Measurements from ENCODE around the gene DNAJA1. TPM values are rescaled to one million over a fixed set of nuclear protein-coding genes. Genes with fewer than 3 reads are reported as not detected.
"Not testable (repeated sequence)": the region's sequence is repeated elsewhere in the genome, so short reads cannot be mapped to it uniquely, and the experiment has no call there.

The DNAJA1 gene
- 142 and 143 TPM in 2 replicates for total RNA-seq (2014; rRNA removed; shearing (Covaris generic))

GRCh38 chr9:33024966-33025571 lies at the start of gene DNAJA1:
Gene DNAJA1, plus strand, starts transcription at chr9:33025273. Its CDS starts 1,212 bp downstream, at chr9:33026485.
- H3K4me1 ChIP-seq (replicated peaks), result peaks cover 5% of the 10 kb centered on the region
- peak within 1 kb of the TSS; percentile 97 for H3K4me3 ChIP-seq

GRCh38 chr9:32978051-32978450 lies 47.0 kb upstream of the DNAJA1 start:
- Histone ChIP-seq H3K4me1 (replicated peaks) (no peaks in the 10 kb centered on the region), H3K27ac (no peak overlapping the region), H3K27me3 (replicated peaks) (no peaks in the 10 kb centered on the region), H3K4me3 (no peak overlapping the region), H3K36me3 (0 out of 2 replicates have a peak, but pooled peaks cover 2% of the 10 kb centered on the region), H3K9me3 (replicated peaks) (no peaks in the 10 kb centered on the region)
- DNase-seq (ENCODE audit: low read depth in 1 of 2, low spot score in 2 of 2), result no peak

More at GRCh38 chr9:33024966-33025571, at the start of gene DNAJA1:
- peak; percentile 83 to 88 for DNase-seq (ENCODE audit: low read depth in 1 of 2, low spot score in 2 of 2)
- no peaks in the 10 kb centered on the region for H3K27me3 ChIP-seq (replicated peaks)
- H3K36me3 ChIP-seq, result peaks cover 49% of the 10 kb centered on the region
- no peaks in the 10 kb centered on the region for H3K9me3 ChIP-seq (replicated peaks)
- peak within 1 kb of the TSS; percentile 97 for H3K27ac ChIP-seq

GRCh38 chr9:32986971-32987370 lies 38.1 kb upstream of the DNAJA1 start:
- Histone ChIP-seq H3K36me3 (peaks cover 4% of the 10 kb centered on the region), H3K4me3 (no peak overlapping the region), H3K4me1 (replicated peaks) (no peaks in the 10 kb centered on the region), H3K27ac (no peak overlapping the region), H3K27me3 (replicated peaks) (no peaks in the 10 kb centered on the region), H3K9me3 (replicated peaks) (no peaks in the 10 kb centered on the region)
- no peak for DNase-seq (ENCODE audit: low read depth in 1 of 2, low spot score in 2 of 2)

- no peaks in the 10 kb centered on the region for H3K9me3 ChIP-seq (replicated peaks)
- H3K4me3 ChIP-seq, result no peak overlapping the region
- H3K27ac ChIP-seq, result no peak overlapping the region
- H3K27me3 ChIP-seq (replicated peaks), result no peaks in the 10 kb centered on the region
- H3K4me1 ChIP-seq (replicated peaks), result no peaks in the 10 kb centered on the region
- no peak for DNase-seq (ENCODE audit: low read depth in 1 of 2, low spot score in 2 of 2)
- H3K36me3 ChIP-seq, result peaks cover 4% of the 10 kb centered on the region
Observed at GRCh38 chr9:32989660-32990059, 35.4 kb upstream of the DNAJA1 start.

GRCh38 chr9:32991897-32992594 lies 33.0 kb upstream of the DNAJA1 start:
- H3K4me1 ChIP-seq (replicated peaks), result no peaks in the 10 kb centered on the region
- H3K4me3 ChIP-seq, result no peak overlapping the region
- H3K9me3 ChIP-seq (replicated peaks), result no peaks in the 10 kb centered on the region
- H3K27ac ChIP-seq, result no peak overlapping the region
- H3K36me3 ChIP-seq, result peaks cover 4% of the 10 kb centered on the region; the same call in 1 of the 2 replicates
- H3K27me3 ChIP-seq (replicated peaks), result no peaks in the 10 kb centered on the region
- no peak for DNase-seq (ENCODE audit: low read depth in 1 of 2, low spot score in 2 of 2)

- Histone ChIP-seq H3K4me3 (no peak overlapping the region), H3K4me1 (replicated peaks) (no peaks in the 10 kb centered on the region), H3K9me3 (replicated peaks) (no peaks in the 10 kb centered on the region), H3K36me3 (peaks cover 4% of the 10 kb centered on the region; the same call in 1 of the 2 replicates), H3K27ac (no peak overlapping the region), H3K27me3 (replicated peaks) (no peaks in the 10 kb centered on the region)
- DNase-seq (ENCODE audit: low read depth in 1 of 2, low spot score in 2 of 2), result no peak
Observed at GRCh38 chr9:32992595-32993238, 32.4 kb upstream of the DNAJA1 start.

GRCh38 chr9:33000682-33001055 lies 24.4 kb upstream of the DNAJA1 start:
- not testable (repeated sequence) for H3K36me3 ChIP-seq; H3K9me3 ChIP-seq (replicated peaks); H3K27me3 ChIP-seq (replicated peaks); H3K4me1 ChIP-seq (replicated peaks)
- peak overlapping the region; percentile 58 for H3K27ac ChIP-seq
- H3K4me3 ChIP-seq, result peak overlapping the region; percentile 61
- DNase-seq (ENCODE audit: low read depth in 1 of 2, low spot score in 2 of 2), result peak in 1 of 2 experiments; percentile 1

- not testable (repeated sequence) for H3K9me3 ChIP-seq (replicated peaks); H3K4me1 ChIP-seq (replicated peaks); DNase-seq (ENCODE audit: low read depth in 1 of 2, low spot score in 2 of 2); H3K27ac ChIP-seq; H3K27me3 ChIP-seq (replicated peaks); H3K36me3 ChIP-seq; H3K4me3 ChIP-seq
Observed at GRCh38 chr9:33005335-33005734, 19.7 kb upstream of the DNAJA1 start.

- DNase-seq (ENCODE audit: low read depth in 1 of 2, low spot score in 2 of 2), result no peak
- H3K9me3 ChIP-seq (replicated peaks), result no peaks in the 10 kb centered on the region
Observed at GRCh38 chr9:33007755-33008154, 17.3 kb upstream of the DNAJA1 start.

GRCh38 chr9:33011831-33012230 lies 13.2 kb upstream of the DNAJA1 start:
- H3K4me3 ChIP-seq, result no peak overlapping the region
- H3K4me1 ChIP-seq (replicated peaks), result no peaks in the 10 kb centered on the region
- DNase-seq (ENCODE audit: low read depth in 1 of 2, low spot score in 2 of 2), result no peak
- no peaks in the 10 kb centered on the region for H3K27me3 ChIP-seq (replicated peaks)
- H3K36me3 ChIP-seq, result no peaks in the 10 kb centered on the region
- no peak overlapping the region for H3K27ac ChIP-seq
- H3K9me3 ChIP-seq (replicated peaks), result no peaks in the 10 kb centered on the region

More at GRCh38 chr9:33007755-33008154, 17.3 kb upstream of the DNAJA1 start:
- Histone ChIP-seq H3K4me1 (replicated peaks) (no peaks in the 10 kb centered on the region), H3K36me3 (no peaks in the 10 kb centered on the region), H3K27ac (no peak overlapping the region), H3K4me3 (no peak overlapping the region), H3K27me3 (replicated peaks) (no peaks in the 10 kb centered on the region)

GRCh38 chr9:33012328-33013069 lies 12.6 kb upstream of the DNAJA1 start:
- Histone ChIP-seq H3K9me3 (replicated peaks) (no peaks in the 10 kb centered on the region), H3K27me3 (replicated peaks) (no peaks in the 10 kb centered on the region), H3K4me1 (replicated peaks) (no peaks in the 10 kb centered on the region), H3K27ac (no peak overlapping the region), H3K36me3 (no peaks in the 10 kb centered on the region), H3K4me3 (no peak overlapping the region)
- no peak for DNase-seq (ENCODE audit: low read depth in 1 of 2, low spot score in 2 of 2)

GRCh38 chr9:33013962-33014664 lies 11.0 kb upstream of the DNAJA1 start:
- no peak overlapping the region for H3K4me3 ChIP-seq
- no peak for DNase-seq (ENCODE audit: low read depth in 1 of 2, low spot score in 2 of 2)
- H3K36me3 ChIP-seq, result no peaks in the 10 kb centered on the region
- H3K9me3 ChIP-seq (replicated peaks), result no peaks in the 10 kb centered on the region
- H3K4me1 ChIP-seq (replicated peaks), result no peaks in the 10 kb centered on the region
- no peak overlapping the region for H3K27ac ChIP-seq
- no peaks in the 10 kb centered on the region for H3K27me3 ChIP-seq (replicated peaks)

GRCh38 chr9:33014665-33015014 lies 10.4 kb upstream of the DNAJA1 start:
- Histone ChIP-seq H3K36me3 (no peaks in the 10 kb centered on the region), H3K9me3 (replicated peaks) (no peaks in the 10 kb centered on the region), H3K4me1 (replicated peaks) (no peaks in the 10 kb centered on the region), H3K27me3 (replicated peaks) (no peaks in the 10 kb centered on the region), H3K4me3 (no peak overlapping the region), H3K27ac (no peak overlapping the region)
- no peak for DNase-seq (ENCODE audit: low read depth in 1 of 2, low spot score in 2 of 2)

Measured in SJSA1 (cell line).